ENCODE measurements around the gene GOLPH3.

GOLPH3 gene

GRCh38 chr5:32156635-32157034 lies 17.5 kb downstream of the GOLPH3 start:
- Histone ChIP-seq H3K27ac (no peak overlapping the region), H3K79me2 (ENCODE audit: insufficient read depth, low read depth) (peaks cover 97% of the 10 kb centered on the region), H3K4me3 (IDR thresholded peaks at IDR 0.05; ENCODE audit: insufficient read depth, low read depth, low read length) (no peak overlapping the region), H3K36me3 (ENCODE audit: insufficient read depth) (no peaks in the 10 kb centered on the region), H3K9ac (no peak overlapping the region), H2AFZ (ENCODE audit: low read depth) (no peak overlapping the region), H3K4me1 (ENCODE audit: low read depth, poor library complexity, severe bottlenecking) (peaks cover 53% of the 10 kb centered on the region), H3K4me2 (no peak overlapping the region), H4K20me1 (ENCODE audit: insufficient read depth) (peaks cover 8% of the 10 kb centered on the region), H3K27me3 (ENCODE audit: insufficient read depth, low read depth) (no peaks in the 10 kb centered on the region)
- no peak for TF ChIP-seq CTCF (conservative IDR thresholded peaks at IDR 0.05; ENCODE audit: low read depth, low read length)

GRCh38 chr5:32155211-32155610 lies 18.9 kb downstream of the GOLPH3 start:
- Histone ChIP-seq H3K4me2 (no peak overlapping the region), H3K36me3 (ENCODE audit: insufficient read depth) (no peaks in the 10 kb centered on the region), H3K79me2 (ENCODE audit: insufficient read depth, low read depth) (peaks cover 97% of the 10 kb centered on the region), H2AFZ (ENCODE audit: low read depth) (no peak overlapping the region), H3K4me3 (IDR thresholded peaks at IDR 0.05; ENCODE audit: insufficient read depth, low read depth, low read length) (no peak overlapping the region), H3K4me1 (ENCODE audit: low read depth, poor library complexity, severe bottlenecking) (peaks cover 56% of the 10 kb centered on the region), H3K27ac (no peak overlapping the region), H4K20me1 (ENCODE audit: insufficient read depth) (peaks cover 16% of the 10 kb centered on the region), H3K27me3 (ENCODE audit: insufficient read depth, low read depth) (no peaks in the 10 kb centered on the region), H3K9ac (no peak overlapping the region)
- TF ChIP-seq CTCF (conservative IDR thresholded peaks at IDR 0.05; ENCODE audit: low read depth, low read length), result no peak

- H3K4me2 ChIP-seq, result 0 out of 2 replicates have a peak overlapping the region, but pooled peaks have one; percentile 30
Measured at GRCh38 chr5:32153723-32154122, 20.4 kb downstream of the GOLPH3 start.

GRCh38 chr5:32151198-32151597 lies 22.9 kb downstream of the GOLPH3 start:
- peaks cover 100% of the 10 kb centered on the region for H3K79me2 ChIP-seq (ENCODE audit: insufficient read depth, low read depth)
- H4K20me1 ChIP-seq (ENCODE audit: insufficient read depth), result peaks cover 25% of the 10 kb centered on the region
- no peak overlapping the region for H3K4me2 ChIP-seq
- no peak overlapping the region for H3K9ac ChIP-seq
- H3K27me3 ChIP-seq (ENCODE audit: insufficient read depth, low read depth), result no peaks in the 10 kb centered on the region
- TF ChIP-seq CTCF (conservative IDR thresholded peaks at IDR 0.05; ENCODE audit: low read depth, low read length), result no peak
- H3K36me3 ChIP-seq (ENCODE audit: insufficient read depth), result no peaks in the 10 kb centered on the region
- H3K4me3 ChIP-seq (IDR thresholded peaks at IDR 0.05; ENCODE audit: insufficient read depth, low read depth, low read length), result no peak overlapping the region
- no peak overlapping the region for H2AFZ ChIP-seq (ENCODE audit: low read depth)
- H3K27ac ChIP-seq, result no peak overlapping the region
- peaks cover 42% of the 10 kb centered on the region for H3K4me1 ChIP-seq (ENCODE audit: low read depth, poor library complexity, severe bottlenecking)

More at GRCh38 chr5:32153723-32154122, 20.4 kb downstream of the GOLPH3 start:
- H3K27me3 ChIP-seq (ENCODE audit: insufficient read depth, low read depth), result no peaks in the 10 kb centered on the region
- peaks cover 97% of the 10 kb centered on the region for H3K79me2 ChIP-seq (ENCODE audit: insufficient read depth, low read depth)
- H2AFZ ChIP-seq (ENCODE audit: low read depth), result no peak overlapping the region
- H3K27ac ChIP-seq, result no peak overlapping the region
- H3K36me3 ChIP-seq (ENCODE audit: insufficient read depth), result no peaks in the 10 kb centered on the region
- H4K20me1 ChIP-seq (ENCODE audit: insufficient read depth), result peaks cover 19% of the 10 kb centered on the region
- no peak overlapping the region for H3K4me3 ChIP-seq (IDR thresholded peaks at IDR 0.05; ENCODE audit: insufficient read depth, low read depth, low read length)
- H3K9ac ChIP-seq, result no peak overlapping the region
- peaks cover 41% of the 10 kb centered on the region for H3K4me1 ChIP-seq (ENCODE audit: low read depth, poor library complexity, severe bottlenecking)
- no peak for TF ChIP-seq CTCF (conservative IDR thresholded peaks at IDR 0.05; ENCODE audit: low read depth, low read length)

Measured in KMS-11 (cell line).